ENCODE measurements around the gene ZDHHC6.
A peak's percentile ranks its signal among the peaks of the same experiment; 100 is the strongest.
"Not testable (repeated sequence)": the region's sequence is repeated elsewhere in the genome, so short reads cannot be mapped to it uniquely, and the experiment has no call there.

ZDHHC6 gene

DNA sequence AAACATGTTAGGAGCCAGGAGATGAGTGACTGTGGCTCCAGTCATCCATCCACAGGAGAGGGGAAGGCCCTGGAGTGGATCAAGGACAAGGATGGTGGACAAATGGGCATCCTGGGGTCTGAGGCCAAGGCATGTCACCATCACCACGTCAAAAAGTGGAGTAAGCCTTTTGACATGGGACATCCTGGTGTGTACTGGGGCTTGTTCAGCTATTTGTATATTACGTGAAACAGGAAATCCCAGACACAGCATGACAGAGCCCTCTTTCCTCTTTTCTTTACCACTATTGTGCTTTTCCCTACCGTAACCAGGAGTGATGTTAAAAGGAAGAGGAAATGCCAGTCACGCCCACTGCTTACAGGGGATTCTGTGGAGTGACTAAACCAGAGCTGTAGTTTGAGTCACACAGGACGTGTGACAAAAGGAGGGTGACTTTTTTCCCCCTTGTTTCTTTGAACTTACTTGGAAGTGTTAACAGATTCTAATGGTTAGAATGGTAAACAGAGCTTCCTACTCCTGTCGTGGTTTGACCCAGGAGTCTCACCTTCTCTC is 57.4 kb downstream of the ZDHHC6 start:
- DNase-seq (ENCODE audit: low spot score): peak; percentile 68

DNA sequence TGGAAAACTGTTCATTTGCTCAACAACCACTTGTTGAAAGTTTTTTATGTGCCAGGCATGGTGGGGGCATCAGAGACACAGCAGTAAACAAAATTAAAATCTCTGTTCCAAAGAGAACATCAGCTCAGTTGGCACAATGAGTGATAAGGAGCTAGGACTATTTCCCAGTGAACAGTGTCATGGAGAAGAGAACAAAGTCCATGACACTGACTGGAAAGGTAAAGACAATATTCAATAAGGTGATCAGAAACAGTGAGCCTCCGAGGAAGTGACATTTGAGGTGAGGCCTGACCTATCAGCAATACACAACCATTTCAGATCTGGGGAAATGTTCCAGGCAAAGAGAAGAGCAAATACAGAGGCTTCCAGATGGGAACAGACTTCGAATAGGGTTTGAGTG is 58.2 kb downstream of the ZDHHC6 start:
- DNase-seq (ENCODE audit: low spot score): no peak

- not testable (repeated sequence) for DNase-seq (ENCODE audit: low spot score)
Observed at GRCh38 chr10:112388056-112388455, 58.7 kb downstream of the ZDHHC6 start.

- no peak for DNase-seq (ENCODE audit: low spot score)
Observed at GRCh38 chr10:112385201-112385600, 61.5 kb downstream of the ZDHHC6 start.

GRCh38 chr10:112384141-112384540 is 62.6 kb downstream of the ZDHHC6 start:
- DNase-seq (ENCODE audit: low spot score): no peak

DNA sequence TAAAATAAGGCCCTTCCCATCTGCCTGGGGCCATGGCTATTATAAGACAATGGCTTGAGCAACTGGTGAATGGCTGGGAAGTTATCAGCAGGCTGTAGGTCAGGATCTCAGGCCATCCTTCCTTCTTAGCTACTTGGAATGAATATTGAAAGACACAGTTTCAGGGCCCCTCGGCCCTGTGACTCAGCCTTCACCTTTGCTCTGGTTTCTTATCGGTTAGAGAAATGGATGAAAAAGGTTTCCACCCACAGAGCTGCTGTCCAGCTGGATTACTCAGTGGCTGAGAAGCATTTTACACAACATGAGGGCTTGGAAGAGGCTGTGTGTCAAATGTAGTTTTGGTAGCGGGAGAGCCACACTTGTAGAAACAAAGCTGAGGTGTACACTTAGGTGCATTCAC is 63.4 kb downstream of the ZDHHC6 start:
- DNase-seq (ENCODE audit: low spot score): peak; percentile 35

DNA sequence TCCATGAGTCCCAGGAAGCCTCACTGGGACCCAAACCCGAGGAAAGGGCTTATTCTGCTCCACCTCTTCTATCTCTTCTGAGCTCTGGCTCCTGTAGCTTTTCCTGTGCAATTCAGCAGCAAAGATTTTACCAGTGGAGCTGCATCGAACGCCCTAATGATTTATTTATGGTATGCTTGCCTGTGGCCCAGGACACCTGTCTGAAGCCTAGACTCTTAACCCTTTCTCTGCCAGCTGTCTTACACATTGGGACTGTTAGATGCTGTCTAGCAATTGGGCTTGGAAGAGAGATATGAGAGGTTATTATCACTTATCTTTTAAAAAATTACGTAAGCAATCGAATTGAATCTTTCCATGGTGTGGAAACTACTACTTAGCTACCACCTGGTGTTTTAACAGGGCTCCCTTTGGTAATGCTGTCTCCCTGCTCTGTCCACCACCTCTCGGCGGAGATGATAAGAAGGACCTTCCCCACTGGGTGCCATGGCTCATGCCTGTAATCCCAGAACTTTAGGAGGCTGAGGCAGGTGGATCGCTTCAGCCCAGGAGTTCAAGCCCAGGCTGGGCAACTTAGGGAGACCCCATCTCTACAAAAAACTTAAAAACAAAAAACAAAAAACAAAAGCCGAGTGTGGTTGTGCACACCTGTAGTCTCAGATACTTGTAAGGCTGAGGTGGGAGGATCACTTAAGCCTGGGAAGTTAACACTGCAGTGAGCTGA is 64.0 kb downstream of the ZDHHC6 start:
- DNase-seq (ENCODE audit: low spot score): no peak

All from COLO829 (cell line).